ENCODE measurements around the gene BRD9. TPM values are rescaled to one million over a fixed set of nuclear protein-coding genes. Genes with fewer than 3 reads are reported as not detected.
A peak's percentile ranks its signal among the peaks of the same experiment; 100 is the strongest.

Gene BRD9
- total and polyA plus RNA-seq, 9 donors = 18.6 to 42.1 (median 32.0) TPM

DNA sequence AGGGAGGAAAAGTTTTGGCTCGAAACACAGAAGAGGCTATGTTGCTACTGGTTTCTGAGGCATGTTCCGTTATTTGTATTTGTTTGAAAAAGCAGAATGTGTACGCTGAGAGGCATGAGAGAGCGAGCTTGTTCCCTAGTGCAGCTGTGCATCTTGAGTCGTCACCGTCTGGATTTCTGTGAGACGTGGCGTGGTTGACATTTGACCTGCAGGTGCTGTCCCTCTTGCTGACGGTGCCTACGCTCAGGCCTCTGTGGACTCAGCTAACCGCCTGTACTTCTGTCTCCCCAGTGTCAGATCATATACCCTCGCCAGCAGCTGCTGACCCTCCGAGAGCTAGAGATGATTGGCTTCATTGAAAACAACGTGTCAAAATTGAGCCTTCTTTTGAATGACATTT lies 21.6 kb upstream of the BRD9 start:
- Histone ChIP-seq H3K9me3 (no peaks in the 10 kb centered on the region), H3K4me3 (no peak overlapping the region), H3K36me3 (no peaks in the 10 kb centered on the region), H3K27me3 (no peaks in the 10 kb centered on the region), H3K27ac (no peak overlapping the region), H3K4me1 (ENCODE audit: insufficient read depth) (no peaks in the 10 kb centered on the region)
- intact Hi-C loops (cut with DNase I) = no loop called here
- TF ChIP-seq EP300 (IDR thresholded peaks at IDR 0.05) = no peak
- TF ChIP-seq POLR2A (IDR thresholded peaks at IDR 0.05) = no peak
- no peak for TF ChIP-seq CTCF (IDR thresholded peaks at IDR 0.05)
- DNase-seq = peak in 1 of 5 donors; percentile 3
- WGBS, 3 donors = 84 to 94% (median 91%) methylated on average over 14 of the region's 14 CpGs

DNA sequence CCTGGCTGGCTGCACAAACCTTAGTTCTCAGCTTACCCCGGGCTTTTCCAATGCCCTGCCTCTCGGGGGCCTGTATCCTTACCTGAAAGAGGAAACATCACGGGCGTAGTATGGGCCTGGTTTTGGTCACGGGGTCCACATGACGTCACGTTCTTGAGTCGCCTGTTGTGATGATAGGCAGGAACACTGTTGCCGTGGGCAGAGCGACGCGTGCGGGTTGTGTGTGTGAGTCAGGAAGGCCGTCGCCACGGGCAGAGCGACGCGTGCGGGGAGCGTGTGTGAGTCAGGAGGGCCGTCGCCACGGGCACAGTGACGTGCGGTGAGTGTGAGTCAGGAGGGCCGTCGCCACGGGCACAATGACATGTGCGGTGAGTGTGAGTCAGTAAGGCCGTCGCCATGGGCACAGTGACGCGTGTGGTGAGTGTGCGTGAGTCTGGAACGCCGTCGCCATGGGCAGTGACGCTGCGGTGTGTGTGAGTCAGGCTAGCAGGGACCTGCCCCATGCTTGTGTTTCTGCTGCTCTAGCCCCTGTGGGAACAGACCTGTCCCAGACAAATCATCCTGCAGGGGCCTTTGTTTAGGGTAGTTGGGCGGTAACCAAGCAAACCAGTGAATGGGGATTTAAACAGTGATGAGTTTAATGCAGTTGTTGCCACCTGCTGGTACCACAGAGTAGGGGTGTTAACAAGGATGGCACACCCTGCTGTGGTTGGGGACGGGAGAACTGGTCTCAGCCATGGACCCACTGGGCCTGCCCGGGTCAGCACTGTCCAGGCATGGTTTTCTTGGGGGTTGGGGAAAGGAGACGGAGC lies 19.9 kb upstream of the BRD9 start:
- DNase-seq = peak in 1 of 5 donors; percentile 9
- intact Hi-C loops (cut with DNase I) = no loop called here
- no peaks in the 10 kb centered on the region for H3K9me3 ChIP-seq
- TF ChIP-seq POLR2A (IDR thresholded peaks at IDR 0.05) = no peak
- no peak for TF ChIP-seq CTCF (IDR thresholded peaks at IDR 0.05)
- TF ChIP-seq EP300 (IDR thresholded peaks at IDR 0.05) = no peak
- no peak overlapping the region for H3K27ac ChIP-seq
- H3K4me1 ChIP-seq (ENCODE audit: insufficient read depth) = no peaks in the 10 kb centered on the region
- WGBS, 3 donors = 93 to 95% (median 94%) methylated on average over 44 of the region's 44 CpGs
- no peak overlapping the region for H3K4me3 ChIP-seq
- H3K36me3 ChIP-seq = no peaks in the 10 kb centered on the region
- no peaks in the 10 kb centered on the region for H3K27me3 ChIP-seq

DNA sequence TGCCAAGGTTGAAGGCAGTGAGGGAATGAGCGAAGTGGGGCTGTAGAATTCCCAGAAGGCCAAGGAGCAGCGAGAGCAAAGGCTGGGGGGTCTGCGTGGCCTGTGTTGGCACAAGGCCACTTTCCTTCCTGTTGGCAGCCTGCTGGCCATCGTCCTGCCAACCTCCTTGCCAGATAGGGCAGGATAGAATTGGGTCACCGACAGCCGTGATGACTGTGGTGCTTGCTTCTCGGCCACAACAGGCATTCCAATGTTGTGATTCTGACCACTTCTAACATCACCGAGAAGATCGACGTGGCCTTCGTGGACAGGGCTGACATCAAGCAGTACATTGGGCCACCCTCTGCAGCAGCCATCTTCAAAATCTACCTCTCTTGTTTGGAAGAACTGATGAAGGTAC lies 19.0 kb upstream of the BRD9 start:
- H3K4me3 ChIP-seq = no peak overlapping the region
- H3K36me3 ChIP-seq = no peaks in the 10 kb centered on the region
- H3K27ac ChIP-seq = no peak overlapping the region
- TF ChIP-seq CTCF (IDR thresholded peaks at IDR 0.05) = no peak
- TF ChIP-seq EP300 (IDR thresholded peaks at IDR 0.05) = no peak
- H3K4me1 ChIP-seq (ENCODE audit: insufficient read depth) = no peaks in the 10 kb centered on the region
- no peaks in the 10 kb centered on the region for H3K27me3 ChIP-seq
- H3K9me3 ChIP-seq = no peaks in the 10 kb centered on the region
- 85 to 90% (median 87%) methylated on average over 11 of the region's 11 CpGs for WGBS, 3 donors
- intact Hi-C loops (cut with DNase I) = no loop called here
- DNase-seq = peak in 1 of 5 donors; percentile 8

DNA sequence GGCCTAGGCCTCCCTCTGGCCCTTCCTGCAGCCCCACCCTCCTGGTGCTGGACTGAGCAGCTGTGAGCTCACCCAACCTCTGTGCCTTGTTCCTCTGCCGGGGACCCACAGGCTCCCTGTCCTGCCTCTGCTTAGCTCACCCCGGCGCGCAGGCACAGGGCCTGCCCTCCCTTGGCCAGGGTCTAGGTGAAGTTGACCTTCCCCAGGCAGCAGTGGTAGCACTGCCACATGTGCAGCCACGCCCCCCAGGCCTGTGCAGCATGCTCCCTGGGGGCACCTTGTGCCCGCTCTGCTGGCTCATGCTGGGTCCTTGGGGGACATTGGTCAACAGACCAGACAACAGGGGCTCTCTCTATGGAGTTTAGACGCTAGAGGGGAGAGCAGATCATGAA lies 18.2 kb upstream of the BRD9 start:
- no peak overlapping the region for H3K4me3 ChIP-seq
- no peaks in the 10 kb centered on the region for H3K27me3 ChIP-seq
- WGBS, 3 donors = 96 to 100% (median 97%) methylated on average over 7 of the region's 7 CpGs
- no peaks in the 10 kb centered on the region for H3K4me1 ChIP-seq (ENCODE audit: insufficient read depth)
- intact Hi-C loops (cut with DNase I) = no loop called here
- no peak for TF ChIP-seq CTCF (IDR thresholded peaks at IDR 0.05)
- TF ChIP-seq POLR2A (IDR thresholded peaks at IDR 0.05) = no peak
- TF ChIP-seq EP300 (IDR thresholded peaks at IDR 0.05) = no peak
- H3K36me3 ChIP-seq = no peaks in the 10 kb centered on the region
- no peaks in the 10 kb centered on the region for H3K9me3 ChIP-seq
- H3K27ac ChIP-seq = no peak overlapping the region
- no peak for DNase-seq

Measured in ovary (tissue), 9 donors.